Esophagus muscularis mucosa (tissue), 4 donors: Measurements from ENCODE around the gene PAQR9. TPM values are rescaled to one million over a fixed set of nuclear protein-coding genes. Genes with fewer than 3 reads are reported as not detected.
A peak's percentile ranks its signal among the peaks of the same experiment; 100 is the strongest.

Experiments
- DNase-seq: peaks from one replicate; pipeline ENCODE4 v3.0.0-alpha.2; 2017; ENCODE audit errors: extremely low spot score
- H3K27ac ChIP-seq, 4 donors: fragments of 200-600 bp; sonication (generic); replicated peaks in 1 of 4; 1 replicate in 3 of 4; 2 replicates in 1 of 4; pipeline ENCODE4 v1.5.1; 2016 to 2019; ENCODE audit warnings: mild to moderate bottlenecking in 1 of 4
- H3K27me3 ChIP-seq, 4 donors: fragments of 200-600 bp; sonication (generic); one replicate each; pipeline versions ENCODE4 v1.5.1 to v1.6.0; 2016 to 2019
- H3K36me3 ChIP-seq, 4 donors: fragments of 200-600 bp; sonication (generic); one replicate each; pipeline ENCODE4 v1.5.1; 2016 to 2019
- H3K4me1 ChIP-seq, 4 donors: fragments of 200-600 bp; sonication (generic); one replicate each; pipeline ENCODE4 v1.5.1; 2016 to 2019
- H3K4me3 ChIP-seq, 4 donors: fragments of 200-600 bp; sonication (generic); 1 replicate in 2 of 4; 2 replicates in 2 of 4; pipeline ENCODE4 v1.5.1; 2016 to 2019; ENCODE audit warnings: mild to moderate bottlenecking in 4 of 4, moderate library complexity in 1 of 4
- H3K9me3 ChIP-seq, 4 donors: fragments of 200-600 bp; sonication (generic); 1 replicate in 3 of 4; 2 replicates in 1 of 4; pipeline ENCODE4 v1.5.1; 2016 to 2019
- EP300 ChIP-seq: sonication (generic); formaldehyde crosslinking; IDR thresholded peaks from one replicate; pipeline ENCODE4 v1.6.1; 2017; ENCODE audit warnings: antibody characterized with exemption
- POLR2A ChIP-seq: fragments of 450-650 bp; IDR thresholded peaks from one replicate; pipeline ENCODE4 v1.6.1; 2017; ENCODE audit warnings: antibody characterized with exemption, moderate library complexity, mild to moderate bottlenecking, low read depth
- POLR2AphosphoS5 ChIP-seq, 2 donors: sonication (generic); formaldehyde crosslinking; IDR thresholded peaks; one replicate each; pipeline ENCODE4 v1.6.1; 2017; ENCODE audit warnings: antibody characterized with exemption in 2 of 2
- WGBS: methylation state at CpG from one replicate; pipeline ENCODE4 v1.1.5; 2018; 5-methylcytosine and 5-hydroxymethylcytosine counted together
- intact Hi-C: fragments of 100-400 bp; cut with DNase I; formaldehyde crosslinking; loops from one replicate; pipeline ENCODE4 v1.15.1; 2023
- total RNA-seq, 4 donors: library from RNA; depleted of rRNA; stranded (reverse); fragments of >200 nt; gene quantifications; one replicate each; pipeline versions ENCODE4 v1.1.0 to v1.2.1, GENCODE V29; 2016
- TF ChIP-seq, protein P1 (sequence below), 3 experiments: fragments of 200-600 bp in 2 of 3; fragments of 450-650 bp in 1 of 3; sonication (generic) in 2 of 3; IDR thresholded peaks; one replicate each; pipeline ENCODE4 v1.5.1; 2017 to 2019; ENCODE audit warnings: antibody characterized with exemption in 3 of 3, mild to moderate bottlenecking in 2 of 3, moderate library complexity in 1 of 3

PAQR9 gene, protein sequence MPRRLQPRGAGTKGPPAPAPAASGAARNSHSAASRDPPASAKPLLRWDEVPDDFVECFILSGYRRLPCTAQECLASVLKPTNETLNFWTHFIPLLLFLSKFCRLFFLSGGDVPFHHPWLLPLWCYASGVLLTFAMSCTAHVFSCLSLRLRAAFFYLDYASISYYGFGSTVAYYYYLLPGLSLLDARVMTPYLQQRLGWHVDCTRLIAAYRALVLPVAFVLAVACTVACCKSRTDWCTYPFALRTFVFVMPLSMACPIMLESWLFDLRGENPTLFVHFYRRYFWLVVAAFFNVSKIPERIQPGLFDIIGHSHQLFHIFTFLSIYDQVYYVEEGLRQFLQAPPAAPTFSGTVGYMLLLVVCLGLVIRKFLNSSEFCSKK
- total RNA-seq, result not detected

DNA sequence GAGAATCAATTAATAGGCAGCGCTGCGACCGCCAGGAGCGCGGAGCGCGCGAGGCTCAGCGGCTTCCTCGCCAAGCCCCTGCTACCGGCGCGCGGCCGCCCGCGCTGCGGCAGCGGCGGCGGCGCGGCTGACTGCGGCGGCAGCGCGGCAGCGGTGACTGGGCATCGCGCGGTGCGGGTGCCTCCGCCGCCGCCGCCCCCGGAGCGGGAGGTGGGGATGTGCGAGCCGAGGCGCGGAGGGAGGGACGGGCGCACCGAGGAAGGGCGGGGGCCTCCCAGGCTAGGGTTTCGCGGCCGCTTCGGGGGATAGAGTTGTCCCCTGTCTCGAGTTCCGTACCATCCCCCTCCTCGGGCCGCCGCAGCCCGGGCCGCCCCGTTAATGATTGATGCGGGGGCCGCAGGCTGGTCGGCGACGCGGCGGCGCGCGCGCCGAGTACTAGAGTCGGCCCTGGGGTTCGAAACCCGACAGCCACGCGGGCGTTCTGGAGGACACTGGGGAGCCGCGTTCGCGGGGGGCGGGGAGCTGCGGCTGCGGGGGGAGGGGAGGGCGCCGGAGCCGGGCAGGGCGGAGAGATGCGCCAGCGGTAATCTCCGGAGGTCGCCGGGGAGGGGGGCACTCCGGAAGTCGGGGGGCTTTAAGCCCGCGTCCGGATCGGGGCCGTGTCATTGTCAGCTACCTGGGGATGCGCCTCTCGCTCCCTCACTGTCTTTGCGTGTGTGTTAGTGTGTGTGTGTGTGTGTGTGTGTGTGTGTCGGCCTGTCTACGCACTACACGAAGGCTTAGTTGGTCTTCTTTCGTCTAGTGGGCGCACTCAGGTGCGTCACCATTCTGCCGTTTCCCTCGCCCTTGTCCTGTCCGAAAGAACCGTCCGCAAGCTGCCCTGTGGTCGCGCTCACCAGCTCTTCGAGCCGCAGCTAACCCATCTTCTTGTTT is at the start of gene PAQR9:
TSS of gene PAQR9 (minus strand) at position 159 of the 933 bp plus-strand sequence. CDS start 338 bp downstream, outside the sequence.
- WGBS, result 5% methylated on average over 23 of the region's 117 CpGs
- intact Hi-C loops, result no loop called here
- Histone ChIP-seq H3K27me3 (peaks cover 0 to 54% (median 27%) of the 10 kb centered on the region in 4 donors), H3K4me1 (peaks cover 6 to 19% (median 13%) of the 10 kb centered on the region in 4 donors), H3K4me3 (peak within 1 kb of the TSS; percentile 61 to 72 (median 65)), H3K9me3 (no peaks in the 10 kb centered on the region), H3K36me3 (no peaks in the 10 kb centered on the region), H3K27ac (no peak within 1 kb of the TSS)
- DNase-seq, result no peak
- TF ChIP-seq EP300, result no peak
- TF ChIP-seq POLR2AphosphoS5 (IDR thresholded peaks at IDR 0.05), result no peak
- no peak for TF ChIP-seq POLR2A
- TF ChIP-seq, protein P1, sequence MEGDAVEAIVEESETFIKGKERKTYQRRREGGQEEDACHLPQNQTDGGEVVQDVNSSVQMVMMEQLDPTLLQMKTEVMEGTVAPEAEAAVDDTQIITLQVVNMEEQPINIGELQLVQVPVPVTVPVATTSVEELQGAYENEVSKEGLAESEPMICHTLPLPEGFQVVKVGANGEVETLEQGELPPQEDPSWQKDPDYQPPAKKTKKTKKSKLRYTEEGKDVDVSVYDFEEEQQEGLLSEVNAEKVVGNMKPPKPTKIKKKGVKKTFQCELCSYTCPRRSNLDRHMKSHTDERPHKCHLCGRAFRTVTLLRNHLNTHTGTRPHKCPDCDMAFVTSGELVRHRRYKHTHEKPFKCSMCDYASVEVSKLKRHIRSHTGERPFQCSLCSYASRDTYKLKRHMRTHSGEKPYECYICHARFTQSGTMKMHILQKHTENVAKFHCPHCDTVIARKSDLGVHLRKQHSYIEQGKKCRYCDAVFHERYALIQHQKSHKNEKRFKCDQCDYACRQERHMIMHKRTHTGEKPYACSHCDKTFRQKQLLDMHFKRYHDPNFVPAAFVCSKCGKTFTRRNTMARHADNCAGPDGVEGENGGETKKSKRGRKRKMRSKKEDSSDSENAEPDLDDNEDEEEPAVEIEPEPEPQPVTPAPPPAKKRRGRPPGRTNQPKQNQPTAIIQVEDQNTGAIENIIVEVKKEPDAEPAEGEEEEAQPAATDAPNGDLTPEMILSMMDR (IDR thresholded peaks at IDR 0.05), result no peak

DNA sequence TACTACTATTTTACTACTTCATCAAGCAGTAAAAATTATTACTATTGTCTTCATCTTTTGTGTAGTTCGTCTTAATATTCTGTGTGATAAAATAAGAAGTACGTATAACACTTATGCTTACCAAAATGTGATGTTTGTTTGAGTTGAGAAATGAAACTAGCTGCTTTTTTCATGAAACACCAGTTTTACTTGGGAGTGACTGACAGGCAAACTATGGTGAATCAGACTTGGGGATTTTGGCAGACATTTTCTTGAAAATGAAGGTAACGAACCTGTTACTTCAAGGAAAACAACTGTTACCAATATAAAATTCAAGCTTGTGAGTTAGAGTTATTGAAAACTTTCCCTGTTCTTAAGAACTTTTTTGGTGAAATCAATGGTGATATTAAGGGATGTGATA is 48.2 kb upstream of the PAQR9 start:
- DNase-seq, result no peak
- Histone ChIP-seq H3K4me1 (peaks cover 2 to 42% (median 31%) of the 10 kb centered on the region in 4 donors), H3K4me3 (no peak overlapping the region), H3K27ac (no peak overlapping the region), H3K27me3 (no peaks in the 10 kb centered on the region), H3K9me3 (no peaks in the 10 kb centered on the region), H3K36me3 (peaks cover 0 to 14% (median 6%) of the 10 kb centered on the region in 4 donors)
- intact Hi-C loops, result no loop called here
- 89% methylated on average over 3 of the region's 3 CpGs for WGBS
- TF ChIP-seq POLR2AphosphoS5 (IDR thresholded peaks at IDR 0.05) (no peak), EP300 (no peak), POLR2A (no peak)
- TF ChIP-seq, protein P1 (IDR thresholded peaks at IDR 0.05), result no peak

DNA sequence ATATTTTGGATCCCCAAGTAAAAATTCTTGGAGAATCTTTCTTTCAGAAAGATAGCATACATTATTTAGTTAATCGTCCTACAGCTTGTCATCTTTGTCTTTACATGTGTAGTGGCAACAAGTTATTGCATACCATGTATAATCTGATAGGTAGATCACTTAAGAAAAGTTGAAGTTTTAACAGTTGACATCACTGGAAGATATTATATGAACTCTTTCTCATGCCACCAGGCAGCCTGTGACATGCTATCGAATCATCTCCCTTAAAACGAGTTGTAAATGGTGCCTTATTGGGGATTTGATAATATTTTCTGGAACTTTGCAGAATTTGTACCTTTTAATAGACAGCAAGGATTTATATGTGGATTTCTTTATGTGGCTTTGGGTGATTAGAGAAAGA is 46.5 kb upstream of the PAQR9 start:
- TF ChIP-seq POLR2A (no peak), EP300 (no peak), POLR2AphosphoS5 (IDR thresholded peaks at IDR 0.05) (no peak)
- TF ChIP-seq, protein P1 (IDR thresholded peaks at IDR 0.05), result no peak
- 76% methylated on average over 3 of the region's 3 CpGs for WGBS
- Histone ChIP-seq H3K36me3 (peaks cover 0 to 13% (median 6%) of the 10 kb centered on the region in 4 donors), H3K4me3 (no peak overlapping the region), H3K9me3 (no peaks in the 10 kb centered on the region), H3K4me1 (peaks cover 10 to 57% (median 48%) of the 10 kb centered on the region in 4 donors), H3K27me3 (no peaks in the 10 kb centered on the region), H3K27ac (no peak overlapping the region)
- intact Hi-C loops, result no loop called here
- no peak for DNase-seq

DNA sequence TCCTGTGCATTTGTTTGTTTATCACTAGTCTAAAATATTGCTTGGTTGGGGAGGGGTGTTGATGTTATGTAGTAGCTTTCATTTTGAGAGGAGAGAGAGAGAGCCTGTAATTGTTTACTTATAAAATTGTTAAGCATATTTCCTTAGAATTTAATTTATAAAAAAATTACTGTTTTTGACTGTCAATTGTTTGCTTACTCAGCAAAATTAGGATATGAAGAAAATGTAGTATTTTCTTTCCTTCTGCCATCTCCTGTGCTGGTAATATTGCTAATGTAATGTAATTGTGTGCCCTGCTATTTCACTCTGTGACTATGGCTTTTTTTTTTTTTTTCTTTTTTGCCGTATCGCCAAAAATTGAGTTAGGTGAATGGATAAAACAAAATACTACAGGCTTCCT is 41.3 kb upstream of the PAQR9 start:
- Histone ChIP-seq H3K27ac (no peak overlapping the region), H3K27me3 (no peaks in the 10 kb centered on the region), H3K9me3 (no peaks in the 10 kb centered on the region), H3K4me1 (peaks cover 45 to 77% (median 74%) of the 10 kb centered on the region in 4 donors), H3K36me3 (no peaks in the 10 kb centered on the region), H3K4me3 (no peak overlapping the region)
- TF ChIP-seq POLR2A, result no peak
- no peak for TF ChIP-seq EP300
- TF ChIP-seq POLR2AphosphoS5 (IDR thresholded peaks at IDR 0.05), result no peak
- TF ChIP-seq, protein P1 (IDR thresholded peaks at IDR 0.05), result no peak
- DNase-seq, result no peak
- WGBS, result 90% methylated on average over 2 of the region's 2 CpGs
- intact Hi-C loops, result loop anchor here (10.0 kb wide), 1 partner anchor 560 kb away; the partner anchor contains the start of gene XRN1
